ENCODE measurements around the gene MYL10. TPM values are rescaled to one million over a fixed set of nuclear protein-coding genes. Genes with fewer than 3 reads are reported as not detected.
A peak's percentile ranks its signal among the peaks of the same experiment; 100 is the strongest.

The MYL10 gene
- total and polyA plus RNA-seq, 2 experiments from 2014 or later: 1.3 TPM; not detected in 1

- no peak for ATAC-seq
Measured at GRCh38 chr7:101622609-101623173, 6.4 kb downstream of the MYL10 start.

GRCh38 chr7:101620991-101621390 is 8.1 kb downstream of the MYL10 start:
- Histone ChIP-seq H3F3A (replicated peaks; ENCODE audit: low read depth) (no peaks in the 10 kb centered on the region), H3K4me1 (ENCODE audit: insufficient read depth) (peaks cover 11% of the 10 kb centered on the region; the same call in 1 of the 2 replicates), H2AFZ (no peak overlapping the region), H3K27me3 (ENCODE audit: insufficient read depth) (no peaks in the 10 kb centered on the region), H3K79me2 (replicated peaks; ENCODE audit: insufficient read depth) (no peaks in the 10 kb centered on the region), H4K20me1 (replicated peaks; ENCODE audit: insufficient read depth) (no peaks in the 10 kb centered on the region), H3K27ac (ENCODE audit: low read depth) (no peak overlapping the region), H3K36me3 (ENCODE audit: insufficient read depth) (no peaks in the 10 kb centered on the region), H3K9me2 (ENCODE audit: insufficient read depth) (no peaks in the 10 kb centered on the region), H3K4me3 (no peak overlapping the region), H3K4me2 (no peak overlapping the region)
- H3K4me3 Mint-ChIP-seq: no peak overlapping the region
- H3K9me3 Mint-ChIP-seq: no peaks in the 10 kb centered on the region
- H3K4me1 Mint-ChIP-seq: peaks cover 21% of the 10 kb centered on the region
- H3K27me3 Mint-ChIP-seq (ENCODE audit: insufficient read depth, low read depth, poor library complexity): peaks cover 11% of the 10 kb centered on the region
- TF ChIP-seq CTCF (conservative IDR thresholded peaks at IDR 0.05; ENCODE audit: low read depth in 2 of 2): 0 out of 4 replicates have a peak, but pooled peaks of 1 of the 2 experiments have one; percentile 17
- TF ChIP-seq EZH2 (IDR thresholded peaks at IDR 0.05; ENCODE audit: low read depth, unreplicated experiment): no peak
- no peak for TF ChIP-seq STAT1 (IDR thresholded peaks at IDR 0.05; ENCODE audit: unreplicated experiment)
- TF ChIP-seq POLR2AphosphoS5 (IDR thresholded peaks at IDR 0.05; ENCODE audit: low read depth): no peak
- no peaks in the 10 kb centered on the region for H3K36me3 Mint-ChIP-seq (ENCODE audit: low read depth)
- no peak overlapping the region for H3K27ac Mint-ChIP-seq
- ATAC-seq: no peak
- DNase-seq (ENCODE audit: low spot score): no peak

More at GRCh38 chr7:101622609-101623173, 6.4 kb downstream of the MYL10 start:
- no peaks in the 10 kb centered on the region for H3K36me3 ChIP-seq (ENCODE audit: insufficient read depth)
- H3F3A ChIP-seq (replicated peaks; ENCODE audit: low read depth): no peaks in the 10 kb centered on the region
- no peaks in the 10 kb centered on the region for H3K36me3 Mint-ChIP-seq (ENCODE audit: low read depth)
- no peak overlapping the region for H3K27ac Mint-ChIP-seq
- H3K4me3 Mint-ChIP-seq: no peak overlapping the region
- no peaks in the 10 kb centered on the region for H3K9me2 ChIP-seq (ENCODE audit: insufficient read depth)
- H3K4me2 ChIP-seq: no peak overlapping the region
- no peak for DNase-seq (ENCODE audit: low spot score)
- peaks cover 14% of the 10 kb centered on the region; the same call in 1 of the 2 replicates for H3K4me1 ChIP-seq (ENCODE audit: insufficient read depth)
- no peaks in the 10 kb centered on the region for H3K79me2 ChIP-seq (replicated peaks; ENCODE audit: insufficient read depth)
- H3K27me3 ChIP-seq (ENCODE audit: insufficient read depth): no peaks in the 10 kb centered on the region
- H3K4me3 ChIP-seq: no peak overlapping the region
- no peak overlapping the region for H2AFZ ChIP-seq
- no peak for TF ChIP-seq ZNF114 (CRISPR knock-in tag; IDR thresholded peaks at IDR 0.05)
- H3K4me1 Mint-ChIP-seq: peaks cover 24% of the 10 kb centered on the region
- H3K27me3 Mint-ChIP-seq (ENCODE audit: insufficient read depth, low read depth, poor library complexity): peaks cover 11% of the 10 kb centered on the region
- no peaks in the 10 kb centered on the region for H4K20me1 ChIP-seq (replicated peaks; ENCODE audit: insufficient read depth)
- H3K9me3 Mint-ChIP-seq: no peaks in the 10 kb centered on the region
- H3K27ac ChIP-seq (ENCODE audit: low read depth): no peak overlapping the region

- no peaks in the 10 kb centered on the region for H3F3A ChIP-seq (replicated peaks; ENCODE audit: low read depth)
- no peak overlapping the region for H3K27ac ChIP-seq (ENCODE audit: low read depth)
- no peaks in the 10 kb centered on the region for H3K36me3 ChIP-seq (ENCODE audit: insufficient read depth)
- Mint-ChIP-seq H3K4me1 (peaks cover 16% of the 10 kb centered on the region), H3K4me3 (no peak overlapping the region), H3K27ac (no peak overlapping the region), H3K9me3 (no peaks in the 10 kb centered on the region), H3K27me3 (ENCODE audit: insufficient read depth, low read depth, poor library complexity) (peaks cover 9% of the 10 kb centered on the region), H3K36me3 (ENCODE audit: low read depth) (no peaks in the 10 kb centered on the region)
- DNase-seq (ENCODE audit: low spot score): no peak
- no peaks in the 10 kb centered on the region for H3K79me2 ChIP-seq (replicated peaks; ENCODE audit: insufficient read depth)
- no peaks in the 10 kb centered on the region for H4K20me1 ChIP-seq (replicated peaks; ENCODE audit: insufficient read depth)
- peaks cover 6% of the 10 kb centered on the region; the same call in 1 of the 2 replicates for H3K4me1 ChIP-seq (ENCODE audit: insufficient read depth)
- TF ChIP-seq CTCF (conservative IDR thresholded peaks at IDR 0.05; ENCODE audit: low read depth in 2 of 2): no peak
- no peak for TF ChIP-seq REST (IDR thresholded peaks at IDR 0.05; ENCODE audit: unreplicated experiment)
- no peak overlapping the region for H2AFZ ChIP-seq
- no peaks in the 10 kb centered on the region for H3K9me2 ChIP-seq (ENCODE audit: insufficient read depth)
- no peak overlapping the region for H3K4me3 ChIP-seq
- no peaks in the 10 kb centered on the region for H3K27me3 ChIP-seq (ENCODE audit: insufficient read depth)
- no peak for ATAC-seq
- H3K4me2 ChIP-seq: no peak overlapping the region
Measured at GRCh38 chr7:101620395-101620794, 8.7 kb downstream of the MYL10 start.

Data from GM23338 (cell line).